22Rv1 (cell line): Measurements from ENCODE around the gene DNM2.

ENCODE experiments used
- CTCF ChIP-seq: fragments of 450-650 bp; IDR thresholded peaks from 2 replicates; pipeline ENCODE4 v1.5.1; 2017; ENCODE audit warnings: mild to moderate bottlenecking
- ZFX ChIP-seq: fragments of 450-650 bp; IDR thresholded peaks from 2 replicates; pipeline ENCODE4 v1.6.1; 2017; ENCODE audit warnings: antibody characterized with exemption, borderline replicate concordance

GRCh38 chr19:10729411-10729810 lies 11.5 kb downstream of the DNM2 start:
- no peak for TF ChIP-seq CTCF
- no peak for TF ChIP-seq ZFX
